H1 (cell line): ENCODE measurements around the gene MSI2. TPM values are rescaled to one million over a fixed set of nuclear protein-coding genes. Genes with fewer than 3 reads are reported as not detected.

Source experiments
- CTCF ChIA-PET: fragments of 300-600 bp; sonication (Branson Sonifier 250); formaldehyde crosslinking; loops from one replicate; lab custom pipeline; 2021; ENCODE audit not compliant: partially characterized antibody; lab: Charles Lee
- POLR2A ChIA-PET: fragments of 300-600 bp; sonication (Branson Sonifier 250); formaldehyde crosslinking; loops from one replicate; lab custom pipeline; 2021; ENCODE audit warnings: inconsistent platforms; ENCODE audit not compliant: partially characterized antibody; lab: Charles Lee
- DNase-seq, 2 experiments: peaks; one replicate each; pipeline versions ENCODE4 v3.0.0 to v3.0.0-alpha.2; 2010 to 2022; ENCODE audit warnings: low spot score in 2 of 2, low read depth in 1 of 2, mixed read lengths in 1 of 2
- FAIRE-seq: peaks from 2 replicates; lab custom pipeline; 2011; peaks lifted over from hg19 to GRCh38; lab: Jason Lieb, UNC
- H2AFZ ChIP-seq: 2 replicates; pipeline ENCODE4 v1.8.1; 2012; ENCODE audit warnings: low read length, inconsistent platforms
- H2AK5ac ChIP-seq: 2 replicates; pipeline ENCODE4 v1.6.1; 2013; ENCODE audit warnings: low read depth, low read length
- H2BK120ac ChIP-seq: replicated peaks from 2 replicates; pipeline ENCODE3; 2013; ENCODE audit warnings: low read depth, low read length, inconsistent platforms
- H2BK12ac ChIP-seq: 2 replicates; pipeline ENCODE4 v1.6.1; 2013; ENCODE audit warnings: low read depth, low read length
- H2BK15ac ChIP-seq: 2 replicates; pipeline ENCODE4 v1.6.1; 2013; ENCODE audit warnings: low read length
- H2BK20ac ChIP-seq: 2 replicates; pipeline ENCODE4 v1.6.1; 2013; ENCODE audit warnings: low read length
- H2BK5ac ChIP-seq: 2 replicates; pipeline ENCODE4 v1.6.1; 2013; ENCODE audit warnings: low read depth, low read length
- H3K14ac ChIP-seq: 2 replicates; pipeline ENCODE4 v1.6.1; 2013; ENCODE audit warnings: inconsistent platforms; ENCODE audit not compliant: insufficient read length
- H3K18ac ChIP-seq: 2 replicates; pipeline ENCODE4 v1.6.1; 2013; ENCODE audit warnings: low read length; ENCODE audit errors: extremely low read depth
- H3K23ac ChIP-seq: 2 replicates; pipeline ENCODE4 v1.6.1; 2013; ENCODE audit warnings: inconsistent platforms; ENCODE audit not compliant: insufficient read length
- H3K23me2 ChIP-seq: 2 replicates; pipeline ENCODE4 v1.6.1; 2013; ENCODE audit warnings: low read depth, low read length
- H3K27ac ChIP-seq: 2 replicates; pipeline ENCODE4 v1.6.1; 2011; ENCODE audit warnings: low read depth, low read length, inconsistent platforms
- H3K27me3 ChIP-seq, 4 experiments: replicated peaks in 1 of 4; 1 replicate in 1 of 4; 2 replicates in 3 of 4; pipeline versions ENCODE4 v1.6.1 to v1.8.1; 2011 to 2013; ENCODE audit warnings: low read length in 3 of 4, mild to moderate bottlenecking in 3 of 4, inconsistent platforms in 2 of 4, mixed read lengths in 2 of 4, moderate library complexity in 1 of 4; ENCODE audit not compliant: control insufficient read depth in 3 of 4, insufficient read depth in 3 of 4; ENCODE audit errors: extremely low read depth in 1 of 4
- H3K36me3 ChIP-seq, 4 experiments: 2 replicates each; pipeline versions ENCODE4 v1.6.1 to v1.8.1; 2011 to 2013; ENCODE audit warnings: mild to moderate bottlenecking in 4 of 4, low read length in 3 of 4, moderate library complexity in 2 of 4, control low read depth in 1 of 4, inconsistent platforms in 1 of 4; ENCODE audit not compliant: insufficient read depth in 4 of 4, control insufficient read depth in 2 of 4
- H3K4ac ChIP-seq: replicated peaks from 2 replicates; pipeline ENCODE3; 2013; ENCODE audit warnings: low read length, low read depth, mixed read lengths, inconsistent platforms; ENCODE audit not compliant: insufficient read length
- H3K4me1 ChIP-seq, 4 experiments: replicated peaks in 1 of 4; 1 replicate in 1 of 4; 2 replicates in 3 of 4; pipeline versions ENCODE4 v1.6.1 to v1.8.1; 2011 to 2013; ENCODE audit warnings: low read length in 3 of 4, inconsistent platforms in 2 of 4, mixed read lengths in 1 of 4; ENCODE audit not compliant: insufficient read depth in 4 of 4, control insufficient read depth in 3 of 4
- H3K4me2 ChIP-seq, 2 experiments: 2 replicates each; pipeline versions ENCODE4 v1.6.1 to v1.8.1; 2011 to 2013; ENCODE audit warnings: low read depth in 2 of 2, low read length in 2 of 2, control low read depth in 1 of 2, inconsistent platforms in 1 of 2, mild to moderate bottlenecking in 1 of 2; ENCODE audit not compliant: insufficient read depth in 1 of 2
- H3K4me3 ChIP-seq, 4 experiments: fragments of 200-600, 300-600 bp in 1 of 4; sonication (generic), shearing (Covaris generic), sonication (Bioruptor Twin) in 1 of 4; 2 replicates each; pipeline versions ENCODE4 v1.5.1 to v1.8.1; 2011 to 2016; ENCODE audit warnings: low read length in 4 of 4, low read depth in 3 of 4, control low read depth in 2 of 4, inconsistent platforms in 2 of 4, mild to moderate bottlenecking in 2 of 4, mixed read lengths in 1 of 4, moderate library complexity in 1 of 4; ENCODE audit not compliant: insufficient read depth in 2 of 4; ENCODE audit errors: extremely low read depth in 1 of 4
- H3K56ac ChIP-seq: replicated peaks from 2 replicates; pipeline ENCODE3; 2013; ENCODE audit warnings: low read depth, mild to moderate bottlenecking, mixed read lengths, low read length, inconsistent platforms; ENCODE audit not compliant: insufficient read length
- H3K79me1 ChIP-seq: 2 replicates; pipeline ENCODE4 v1.6.1; 2013; ENCODE audit warnings: low read depth, low read length, control low read depth
- H3K79me2 ChIP-seq, 2 experiments: 2 replicates each; pipeline versions ENCODE4 v1.6.1 to v1.8.1; 2012 to 2013; ENCODE audit warnings: low read length in 2 of 2, mild to moderate bottlenecking in 2 of 2, inconsistent platforms in 1 of 2; ENCODE audit not compliant: insufficient read depth in 2 of 2, control insufficient read depth in 1 of 2
- H3K9ac ChIP-seq, 4 experiments: replicated peaks in 1 of 4; 1 replicate in 1 of 4; 2 replicates in 3 of 4; pipeline versions ENCODE4 v1.6.1 to v1.8.1; 2011 to 2013; ENCODE audit warnings: low read depth in 3 of 4, low read length in 3 of 4, control low read depth in 2 of 4, mild to moderate bottlenecking in 2 of 4, moderate library complexity in 2 of 4, inconsistent platforms in 1 of 4; ENCODE audit errors: extremely low read depth in 1 of 4
- H3K9me3 ChIP-seq, 2 experiments: 2 replicates each; pipeline versions ENCODE4 v1.6.1 to v1.8.1; 2012 to 2013; ENCODE audit warnings: mild to moderate bottlenecking in 2 of 2, moderate library complexity in 2 of 2, control low read depth in 1 of 2, inconsistent platforms in 1 of 2, low read depth in 1 of 2, low read length in 1 of 2, mixed read lengths in 1 of 2; ENCODE audit not compliant: insufficient read depth in 2 of 2
- H4K20me1 ChIP-seq, 2 experiments: replicated peaks in 1 of 2; 2 replicates each; pipeline versions ENCODE3 to v1.8.1; 2011 to 2013; ENCODE audit warnings: inconsistent platforms in 2 of 2, low read length in 2 of 2, mild to moderate bottlenecking in 1 of 2; ENCODE audit not compliant: insufficient read depth in 2 of 2, control insufficient read depth in 1 of 2
- H4K5ac ChIP-seq: 2 replicates; pipeline ENCODE4 v1.6.1; 2013; ENCODE audit warnings: low read length, low read depth, mixed read lengths, inconsistent platforms; ENCODE audit not compliant: insufficient read length
- H4K8ac ChIP-seq: 2 replicates; pipeline ENCODE4 v1.8.0; 2013; ENCODE audit warnings: mild to moderate bottlenecking, moderate library complexity, low read length, inconsistent platforms; ENCODE audit not compliant: insufficient read depth; ENCODE audit errors: extremely low read depth
- H4K91ac ChIP-seq: replicated peaks from 2 replicates; pipeline ENCODE3; 2013; ENCODE audit warnings: low read length, mixed read lengths, inconsistent platforms; ENCODE audit not compliant: insufficient read length
- FOSL1 ChIP-seq: IDR thresholded peaks from 2 replicates; pipeline ENCODE4 v1.6.1; 2011; ENCODE audit warnings: mild to moderate bottlenecking, low read depth, low read length, moderate library complexity; ENCODE audit not compliant: insufficient read depth
- GTF2F1 ChIP-seq: IDR thresholded peaks from 2 replicates; pipeline ENCODE4 v1.6.1; 2012; ENCODE audit warnings: low read depth, low read length, improper control_type of control experiment, borderline replicate concordance
- POLR2AphosphoS5 ChIP-seq: IDR thresholded peaks from 2 replicates; pipeline ENCODE4 v1.6.1; 2011; ENCODE audit warnings: low read depth, low read length
- WGBS, 2 experiments: shearing (Covaris generic) in 1 of 2; methylation state at CpG; one replicate each; pipeline versions ENCODE4 v1.1.6 to v1.1.7; 2013 to 2015; ENCODE audit warnings: low lambda C conversion rate in 2 of 2, mixed read lengths in 2 of 2, inconsistent platforms in 1 of 2, low coverage in 1 of 2, missing lambda C conversion rate in 1 of 2; ENCODE audit not compliant: insufficient replicate concordance in 2 of 2, insufficient coverage in 1 of 2, insufficient read length in 1 of 2; ENCODE audit errors: extremely low coverage in 1 of 2, missing lambda C conversion rate in 1 of 2; 5-methylcytosine and 5-hydroxymethylcytosine counted together
- polyA plus RNA-seq, 7 experiments: library from polyadenylated mRNA; depleted of rRNA in 3 of 7; stranded (reverse) in 5 of 7; unstranded in 2 of 7; fragments of >200 nt in 5 of 7; fragments of 200-250 nt in 2 of 7; gene quantifications; 1 replicate in 5 of 7; 2 replicates in 1 of 7; 4 replicates in 1 of 7; pipeline versions ENCODE4 v1.2.1 to v1.2.3, GENCODE V29; 2011 to 2013; ENCODE audit warnings: missing spikeins in 2 of 7, mixed read lengths in 2 of 7
- total RNA-seq: library from RNA; stranded (reverse); fragmentation: NEBNext Ultra II Directional; extraction: Animal tissue kit (Norgen Biotek cat#: 25700); gene quantifications from 2 replicates; pipeline ENCODE4 v1.2.1, GENCODE V29; 2021

The MSI2 gene
- total and polyA plus RNA-seq, 2 of the 8 experiments (the other 6 are each of a cell fraction or from before 2014, with no cell fraction given) = 36.7 to 80.6 TPM

GRCh38 chr17:57270801-57271245 lies 14.5 kb downstream of the MSI2 start:
- H3K36me3 ChIP-seq = peaks cover under 1 to 51% (median 19%) of the 10 kb centered on the region in 4 experiments; a peak in 7 of 8 replicates
- H2AK5ac ChIP-seq = no peak overlapping the region
- H3K4me2 ChIP-seq = no peak overlapping the region
- H3K23me2 ChIP-seq = peaks cover 1% of the 10 kb centered on the region; the same call in 1 of the 2 replicates
- no peak overlapping the region for H3K56ac ChIP-seq
- FAIRE-seq = no peak
- no peak overlapping the region for H4K91ac ChIP-seq
- H2BK5ac ChIP-seq = no peak overlapping the region
- no peak overlapping the region for H3K27ac ChIP-seq
- H2BK12ac ChIP-seq = no peak overlapping the region
- no peak overlapping the region for H3K18ac ChIP-seq
- H3K23ac ChIP-seq = no peak overlapping the region
- POLR2A ChIA-PET = interaction anchor here (0.5 to 2.6 kb wide), 4 partner anchors 8 to 14 kb away, joined by 3 to 21 read pairs (median 6); no protein-coding TSS in a partner anchor
- H3K9ac ChIP-seq = no peak overlapping the region
- no peak overlapping the region for H3K4ac ChIP-seq
- peaks cover 0 to 66% of the 10 kb centered on the region in 2 experiments for H3K79me2 ChIP-seq
- H3K14ac ChIP-seq = no peak overlapping the region
- no peak overlapping the region for H4K8ac ChIP-seq
- no peak overlapping the region for H4K5ac ChIP-seq
- CTCF ChIA-PET = interaction anchor here (0.8 to 6.3 kb wide), 12 partner anchors 9 to 281 kb away, joined by 3 to 38 read pairs (median 4); no protein-coding TSS in a partner anchor
- H3K79me1 ChIP-seq = peaks cover 19% of the 10 kb centered on the region
- DNase-seq = no peak
- no peak for TF ChIP-seq POLR2AphosphoS5
- TF ChIP-seq GTF2F1 = no peak
- no peak for TF ChIP-seq FOSL1
- no peak overlapping the region for H2BK20ac ChIP-seq
- no peaks in the 10 kb centered on the region; a peak in 1 of 7 replicates for H3K27me3 ChIP-seq
- no peak overlapping the region for H3K4me3 ChIP-seq
- H3K9me3 ChIP-seq = no peaks in the 10 kb centered on the region
- H3K4me1 ChIP-seq = peaks cover 4 to 10% (median 7%) of the 10 kb centered on the region in 4 experiments; a peak in 5 of 7 replicates
- WGBS, 2 experiments = 88% methylated on average over 7 of the region's 7 CpGs; no CpG with 5 or more reads in 1 of the 2 experiments
- no peak overlapping the region for H2AFZ ChIP-seq
- H4K20me1 ChIP-seq = peaks cover 32 to 37% of the 10 kb centered on the region in 2 experiments
- H2BK120ac ChIP-seq = no peak overlapping the region
- H2BK15ac ChIP-seq = no peak overlapping the region
